Measurements from ENCODE around the gene PEAK3. TPM values are rescaled to one million over a fixed set of nuclear protein-coding genes. Genes with fewer than 3 reads are reported as not detected.

The PEAK3 gene
- total and polyA plus RNA-seq, 9 donors: 0.10 to 0.62 (median 0.26) TPM; not detected in 3

- H3K4me1 ChIP-seq (ENCODE audit: insufficient read depth): peaks cover 17% of the 10 kb centered on the region
- no peaks in the 10 kb centered on the region for H3K9me3 ChIP-seq
- no peak for TF ChIP-seq POLR2A (IDR thresholded peaks at IDR 0.05)
- no peak for TF ChIP-seq EP300 (IDR thresholded peaks at IDR 0.05)
- no peak for TF ChIP-seq CTCF (IDR thresholded peaks at IDR 0.05)
- DNase-seq: no peak
- no peak overlapping the region for H3K27ac ChIP-seq
- WGBS, 3 donors: 2 to 4% (median 2%) methylated on average over 30 to 40 of the region's 40 CpGs
- no peaks in the 10 kb centered on the region for H3K36me3 ChIP-seq
- H3K4me3 ChIP-seq: no peak overlapping the region
- H3K27me3 ChIP-seq: peaks cover 16% of the 10 kb centered on the region
- intact Hi-C loops (cut with DNase I): no loop called here
Observed at GRCh38 chr19:2250766-2251105, 31.2 kb downstream of the PEAK3 start.

DNA sequence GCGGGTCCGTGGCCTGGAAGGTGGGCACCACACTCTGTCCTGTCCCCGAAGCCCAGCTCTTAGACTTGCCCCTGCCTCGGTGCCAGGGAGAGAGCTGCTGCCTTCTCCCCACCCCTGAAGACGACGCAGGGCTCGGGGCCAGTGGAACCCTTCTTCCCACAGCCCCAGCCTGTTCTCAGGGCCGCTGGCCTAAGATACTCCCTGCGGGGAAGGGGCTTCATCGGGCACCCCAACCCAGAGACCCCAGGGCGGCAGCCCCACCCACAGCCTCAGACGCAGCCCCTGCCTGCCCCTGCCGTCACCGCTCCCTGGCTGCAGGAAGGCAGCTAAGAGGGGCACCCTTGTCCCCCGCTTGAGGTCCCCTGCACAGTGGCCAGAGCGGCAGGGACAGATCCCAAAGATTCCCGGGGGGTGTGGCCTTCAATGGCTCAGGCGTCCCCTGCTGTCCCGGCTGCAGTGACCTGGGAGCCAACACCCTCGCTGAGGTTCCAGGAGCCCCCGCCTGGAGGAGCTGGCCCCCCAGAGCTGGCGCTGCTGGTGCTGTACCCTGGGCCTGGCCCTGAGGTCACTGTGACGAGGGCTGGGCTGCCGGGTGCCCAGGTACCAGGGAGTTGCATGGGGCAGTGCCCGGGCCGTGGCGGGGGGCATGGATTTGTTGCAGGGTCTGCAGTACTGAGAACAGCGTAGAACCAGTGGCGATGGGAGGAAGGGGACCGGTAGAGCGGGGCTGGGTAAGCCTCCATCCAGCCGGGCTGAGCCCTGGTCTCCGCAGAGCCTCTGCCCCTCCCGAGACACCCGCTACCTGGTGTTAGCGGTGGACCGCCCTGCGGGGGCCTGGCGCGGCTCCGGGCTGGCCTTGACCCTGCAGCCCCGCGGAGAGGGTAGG, 31.9 kb downstream of the PEAK3 start:
- H3K27me3 ChIP-seq: peaks cover 16% of the 10 kb centered on the region
- no peaks in the 10 kb centered on the region for H3K9me3 ChIP-seq
- intact Hi-C loops (cut with DNase I): loop anchor here in 1 of 4 donors (10.0 kb wide), 1 partner anchor 365 kb away; no protein-coding TSS in a partner anchor
- H3K27ac ChIP-seq: no peak overlapping the region
- H3K4me3 ChIP-seq: no peak overlapping the region
- H3K36me3 ChIP-seq: no peaks in the 10 kb centered on the region
- 13 to 24% (median 19%) methylated on average over 33 to 43 of the region's 43 CpGs for WGBS, 3 donors
- TF ChIP-seq POLR2A (IDR thresholded peaks at IDR 0.05): no peak
- no peak for TF ChIP-seq CTCF (IDR thresholded peaks at IDR 0.05)
- TF ChIP-seq EP300 (IDR thresholded peaks at IDR 0.05): no peak
- peak in 1 of 5 donors; percentile 23 for DNase-seq
- H3K4me1 ChIP-seq (ENCODE audit: insufficient read depth): peaks cover 17% of the 10 kb centered on the region

- H3K4me3 ChIP-seq: no peak within 1 kb of the TSS
- TF ChIP-seq EP300 (IDR thresholded peaks at IDR 0.05): no peak
- TF ChIP-seq POLR2A (IDR thresholded peaks at IDR 0.05): no peak
- TF ChIP-seq CTCF (IDR thresholded peaks at IDR 0.05): no peak
- no peaks in the 10 kb centered on the region for H3K36me3 ChIP-seq
- H3K27ac ChIP-seq: no peak within 1 kb of the TSS
- intact Hi-C loops (cut with DNase I): loop anchor here in 1 of 4 donors (10.0 kb wide), 1 partner anchor 366 kb away; no protein-coding TSS in a partner anchor
- DNase-seq: peak in 1 of 5 donors; percentile 39
- peaks cover 16% of the 10 kb centered on the region for H3K27me3 ChIP-seq
- WGBS, 3 donors: 60 to 63% (median 63%) methylated on average over 8 to 27 of the region's 27 CpGs
- peaks cover 17% of the 10 kb centered on the region for H3K4me1 ChIP-seq (ENCODE audit: insufficient read depth)
- no peaks in the 10 kb centered on the region for H3K9me3 ChIP-seq
Observed at GRCh38 chr19:2249010-2249866, 32.7 kb downstream of the PEAK3 start, which contains the start of gene AMH. TSS of gene AMH (plus strand) at chr19:2249323. CDS start at chr19:2249333, 10 bp downstream.
